Umbilical cord (tissue), 2 donors: ENCODE measurements around the gene MRPL32. TPM values are rescaled to one million over a fixed set of nuclear protein-coding genes. Genes with fewer than 3 reads are reported as not detected.
"Not testable (repeated sequence)": the region's sequence is repeated elsewhere in the genome, so short reads cannot be mapped to it uniquely, and the experiment has no call there.

ENCODE experiments used
- DNase-seq: peaks from one replicate; pipeline ENCODE4 v3.0.0-alpha.2; 2015; ENCODE audit warnings: low spot score
- total RNA-seq: library from RNA; depleted of rRNA; stranded (reverse); fragments of >200 nt; gene quantifications from one replicate; pipeline ENCODE4 v1.2.3, GENCODE V29; 2014; ENCODE audit warnings: low replicate concordance; ENCODE audit not compliant: insufficient read depth

The MRPL32 gene
- total RNA-seq: 33.9 TPM

DNA sequence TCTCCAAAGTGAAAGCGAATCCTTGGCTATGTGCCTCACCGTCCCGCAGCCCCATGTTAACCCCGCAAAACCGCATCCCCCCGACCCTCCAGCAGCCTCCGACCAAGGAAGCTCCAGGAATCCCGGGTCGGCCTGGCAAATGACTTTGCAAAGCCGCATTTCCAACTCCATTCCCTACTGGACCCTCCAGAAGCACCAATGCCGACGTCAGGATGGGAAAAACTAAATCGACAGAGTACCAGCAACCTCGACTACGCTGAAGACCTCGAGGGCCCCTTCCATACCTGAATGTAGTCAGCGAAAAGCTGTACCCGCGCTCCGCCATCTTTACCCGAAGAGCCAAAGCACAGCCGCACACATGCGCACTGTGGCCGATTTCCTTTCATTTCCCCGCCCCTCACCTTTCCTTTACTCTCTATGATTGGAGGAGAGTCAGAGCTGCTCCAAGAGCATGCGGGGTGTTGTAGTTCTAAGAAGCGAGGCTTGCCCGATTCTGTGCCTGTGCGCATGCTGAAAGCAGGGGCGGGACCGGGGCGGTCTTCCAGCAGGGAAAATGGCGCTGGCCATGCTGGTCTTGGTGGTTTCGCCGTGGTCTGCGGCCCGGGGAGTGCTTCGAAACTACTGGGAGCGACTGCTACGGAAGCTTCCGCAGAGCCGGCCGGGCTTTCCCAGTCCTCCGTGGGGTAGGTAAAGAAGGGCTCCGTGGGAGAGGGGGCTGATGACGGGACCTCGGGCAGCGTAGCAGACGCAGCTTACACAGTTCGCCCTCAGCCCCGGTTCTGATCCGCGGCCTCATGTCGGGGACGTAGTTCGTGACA is at the start of gene MRPL32, which contains the start of gene PSMA2:
MRPL32 (plus strand) TSS at position 543 of the 818 bp plus-strand sequence; CDS start at position 554, 11 bp downstream.
PSMA2 (minus strand) TSS at position 341 of the 818 bp plus-strand sequence; CDS start at position 325, 16 bp downstream.
- DNase-seq: peak; percentile 99

DNA sequence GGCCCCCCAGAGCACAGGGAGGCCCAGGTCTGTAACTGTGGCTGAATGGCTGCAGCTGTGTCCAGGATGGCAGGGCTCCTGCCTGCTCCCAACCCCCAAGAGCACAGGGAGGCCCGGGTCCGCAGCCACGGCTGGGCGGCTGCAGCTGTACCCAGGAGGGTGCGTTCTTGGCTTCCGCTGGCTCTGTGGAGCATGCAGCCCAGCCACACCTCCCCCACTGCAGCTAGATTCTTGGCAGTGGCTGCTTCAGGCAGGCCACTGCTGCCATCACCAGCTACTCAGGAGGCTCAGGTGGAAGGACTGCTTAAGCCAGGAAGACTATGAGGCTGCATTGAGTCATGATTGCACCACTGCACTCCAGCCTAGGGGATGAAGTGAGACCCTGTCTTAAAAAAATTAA is 48.2 kb upstream of the MRPL32 start:
- DNase-seq: no peak

DNA sequence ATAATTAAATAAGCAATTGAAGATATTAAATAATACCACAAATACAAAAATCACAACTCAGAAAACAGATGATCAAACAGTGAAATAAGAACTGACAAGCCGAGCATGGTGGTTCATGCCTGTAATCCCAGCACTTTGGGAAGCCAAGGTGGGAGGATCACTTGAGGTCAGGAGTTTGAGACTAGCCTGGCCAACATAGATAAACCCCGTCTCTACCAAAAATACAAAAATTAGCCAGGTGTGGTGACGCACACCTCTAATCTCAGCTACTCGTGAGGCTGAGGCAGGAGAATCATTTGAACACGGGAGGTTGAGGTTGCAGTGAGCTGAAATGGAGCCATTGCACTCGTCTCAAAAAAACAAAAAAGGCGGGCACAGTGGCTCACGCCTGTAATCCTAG is 47.0 kb upstream of the MRPL32 start:
- DNase-seq: not testable (repeated sequence)

DNA sequence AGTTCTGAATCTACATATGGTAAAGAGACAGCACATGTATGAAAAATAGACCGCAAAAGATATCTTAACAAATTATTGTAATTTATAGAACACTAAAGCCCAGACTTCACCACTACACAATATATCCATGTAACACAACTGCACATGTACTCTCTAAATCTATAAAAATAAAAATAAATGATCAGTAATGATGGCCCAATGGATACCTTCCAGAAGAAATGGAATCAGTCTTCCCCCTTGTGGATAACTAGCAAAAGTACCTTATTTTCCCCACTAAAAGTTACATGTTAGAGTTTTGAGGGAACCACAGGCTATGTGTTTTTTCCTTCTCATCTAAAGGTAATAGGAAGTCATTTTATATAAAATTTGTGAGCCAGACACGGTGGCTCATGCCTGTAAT is 46.0 kb upstream of the MRPL32 start:
- no peak for DNase-seq

DNA sequence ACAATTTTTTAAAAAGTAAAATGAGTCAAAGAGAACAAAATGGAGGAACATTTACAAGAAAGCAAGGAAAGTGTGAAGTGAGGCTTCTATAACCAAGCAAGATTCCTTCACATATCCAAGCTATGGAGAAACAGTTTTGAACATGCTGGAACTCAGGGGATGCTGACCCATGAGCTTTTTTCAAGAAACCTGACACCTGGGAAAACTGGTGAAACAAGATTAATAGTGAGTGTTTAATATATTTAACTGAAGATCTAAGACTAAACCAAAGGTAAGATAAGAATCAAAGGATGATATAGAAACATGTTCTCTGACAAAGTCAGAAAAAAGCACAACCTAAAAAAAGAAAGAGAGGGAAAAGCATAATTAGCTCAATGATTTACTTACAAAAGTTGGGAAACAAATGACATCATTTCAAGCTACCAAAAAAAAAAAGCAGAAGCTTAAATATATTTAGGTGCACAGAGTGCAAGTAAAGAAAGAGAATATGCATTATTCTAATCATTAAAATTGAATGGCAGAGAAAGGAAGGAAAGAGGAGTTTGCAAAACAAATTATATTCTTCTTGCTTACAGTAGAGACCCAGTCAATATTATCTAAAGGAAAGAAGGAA is 45.2 kb upstream of the MRPL32 start:
- DNase-seq: peak; percentile 62

DNA sequence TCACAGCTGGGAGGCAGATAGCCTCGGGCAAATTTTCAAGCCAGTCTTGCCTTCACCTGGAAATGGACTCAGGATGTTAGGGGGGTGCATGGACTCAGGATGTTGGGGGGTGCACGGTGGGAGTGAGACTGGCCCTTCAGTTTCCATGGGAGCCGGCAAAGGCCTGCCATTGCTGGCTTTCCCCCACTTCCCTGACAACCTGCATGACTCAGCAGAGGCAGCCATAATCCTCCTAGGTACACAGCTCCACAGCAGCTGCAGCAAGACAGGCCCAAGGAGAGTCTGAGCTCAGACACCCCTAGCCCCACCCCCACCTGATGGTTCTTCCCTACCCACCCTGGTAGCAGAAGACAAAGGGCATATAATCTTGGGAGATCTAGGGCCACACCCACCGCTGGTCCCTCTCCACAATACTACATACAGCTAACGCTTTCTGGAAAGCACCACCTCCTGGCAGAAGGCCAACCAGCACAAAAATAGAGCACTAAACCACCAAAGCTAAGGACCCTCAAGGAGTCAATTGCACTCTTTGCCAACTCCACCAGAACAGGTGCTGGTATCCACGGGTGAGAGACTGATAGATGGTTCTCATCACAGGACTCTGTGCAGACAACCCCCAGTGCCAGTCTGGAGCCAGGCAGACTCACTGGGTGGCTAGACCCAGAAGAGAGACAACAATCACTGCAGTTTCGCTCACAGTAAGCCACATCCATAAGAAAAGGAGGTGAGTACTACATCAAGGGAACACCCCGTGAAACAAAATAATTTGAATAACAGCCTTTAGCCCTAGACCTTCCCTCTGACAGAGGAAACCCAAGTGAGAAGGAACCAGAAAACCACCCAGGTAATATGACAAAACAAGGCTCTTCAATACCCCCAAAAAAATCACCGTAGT is 38.6 kb upstream of the MRPL32 start:
- no peak for DNase-seq

DNA sequence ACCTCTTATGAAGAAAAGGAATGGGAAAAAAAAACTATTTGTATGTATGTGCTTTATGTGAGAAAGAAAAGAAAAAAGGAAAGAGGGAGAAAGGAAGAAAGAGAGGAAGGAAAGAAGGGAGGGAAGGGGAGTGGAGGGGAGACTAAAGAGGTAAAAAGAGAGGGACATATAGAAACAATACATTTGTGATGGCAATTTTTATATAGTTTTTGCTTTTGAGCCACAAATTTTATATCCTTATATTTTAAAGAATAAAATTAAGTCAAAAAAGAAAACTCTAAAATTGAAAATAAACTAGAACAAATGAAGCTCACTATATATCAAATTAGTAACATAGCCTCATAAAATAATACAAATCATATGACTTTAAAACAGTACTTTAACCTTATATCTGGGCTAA is 31.3 kb upstream of the MRPL32 start:
- no peak for DNase-seq

DNA sequence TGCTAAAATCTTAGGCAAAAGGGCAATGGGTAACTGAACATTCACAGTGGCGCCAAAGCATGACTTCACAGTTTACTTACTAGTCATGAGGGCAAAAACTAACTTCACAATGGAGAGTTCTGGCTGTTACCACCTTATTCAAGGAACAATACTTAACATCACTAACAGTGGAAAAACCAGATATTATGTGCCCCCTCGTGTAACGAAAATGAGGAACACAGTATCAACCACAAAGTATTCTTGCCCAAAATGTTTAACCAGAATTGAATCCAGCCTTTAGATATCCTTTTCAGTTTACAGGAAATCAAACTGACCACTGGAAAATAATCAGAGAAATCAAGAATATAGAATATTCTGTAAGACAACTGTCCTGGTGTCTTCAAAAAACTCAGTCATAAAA is 29.8 kb upstream of the MRPL32 start:
- no peak for DNase-seq

DNA sequence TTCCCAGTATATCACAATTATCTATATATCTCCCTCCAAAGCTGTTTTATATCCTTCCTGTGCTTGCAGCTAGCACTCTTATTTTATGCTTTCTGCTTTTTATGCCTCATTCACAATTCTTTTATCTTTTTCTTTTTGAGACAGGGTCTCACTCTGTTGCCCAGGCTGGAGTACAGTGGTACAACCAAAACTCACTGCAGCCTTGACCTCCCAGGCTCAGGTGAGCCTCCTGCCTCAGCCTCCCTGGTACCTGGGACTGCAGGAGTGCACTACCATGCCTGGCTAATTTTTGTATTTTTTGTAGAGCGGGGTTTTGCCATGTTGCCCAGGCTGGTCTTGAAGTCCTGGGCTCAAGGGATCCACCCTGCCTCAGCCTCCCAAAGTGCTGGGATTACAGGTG is 26.0 kb upstream of the MRPL32 start:
- DNase-seq: no peak

DNA sequence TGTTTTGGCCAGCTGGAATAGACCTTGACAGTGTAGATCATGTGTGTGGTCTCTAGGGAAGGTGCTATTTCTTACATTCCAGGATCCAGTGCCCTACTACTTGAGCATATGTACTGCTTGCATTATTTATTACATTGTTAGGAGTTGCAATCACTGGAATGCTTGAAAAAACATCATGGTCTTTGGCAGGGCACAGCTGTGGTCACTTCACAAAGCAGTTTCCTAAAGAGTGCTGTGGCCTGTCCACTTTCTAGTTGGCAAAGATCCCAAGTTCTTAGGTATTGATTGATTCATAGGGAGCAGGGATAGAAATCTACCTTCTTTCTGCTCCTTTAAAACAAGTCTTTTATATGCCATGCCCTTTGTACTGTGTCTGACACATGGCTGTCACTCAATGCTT is 24.9 kb upstream of the MRPL32 start:
- no peak for DNase-seq

DNA sequence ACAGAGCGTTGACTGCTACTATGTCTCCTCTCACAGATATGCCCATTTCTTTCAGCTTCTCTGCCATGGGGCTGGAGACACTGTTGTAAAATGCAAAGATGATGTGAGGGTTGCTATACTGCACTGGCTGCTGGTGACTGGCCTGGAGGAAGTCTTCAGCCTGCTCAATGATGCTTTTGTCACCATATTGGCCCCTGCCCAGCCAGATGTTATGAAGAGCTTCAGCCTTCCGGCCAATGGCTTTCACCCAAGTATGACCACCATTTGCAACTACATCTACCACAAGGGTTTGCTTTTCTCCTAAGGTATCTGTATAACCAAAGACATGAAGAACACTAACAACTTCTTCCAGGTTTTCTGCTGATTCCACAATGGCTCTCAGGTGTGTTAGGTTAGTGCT is 21.9 kb upstream of the MRPL32 start:
- DNase-seq: no peak

DNA sequence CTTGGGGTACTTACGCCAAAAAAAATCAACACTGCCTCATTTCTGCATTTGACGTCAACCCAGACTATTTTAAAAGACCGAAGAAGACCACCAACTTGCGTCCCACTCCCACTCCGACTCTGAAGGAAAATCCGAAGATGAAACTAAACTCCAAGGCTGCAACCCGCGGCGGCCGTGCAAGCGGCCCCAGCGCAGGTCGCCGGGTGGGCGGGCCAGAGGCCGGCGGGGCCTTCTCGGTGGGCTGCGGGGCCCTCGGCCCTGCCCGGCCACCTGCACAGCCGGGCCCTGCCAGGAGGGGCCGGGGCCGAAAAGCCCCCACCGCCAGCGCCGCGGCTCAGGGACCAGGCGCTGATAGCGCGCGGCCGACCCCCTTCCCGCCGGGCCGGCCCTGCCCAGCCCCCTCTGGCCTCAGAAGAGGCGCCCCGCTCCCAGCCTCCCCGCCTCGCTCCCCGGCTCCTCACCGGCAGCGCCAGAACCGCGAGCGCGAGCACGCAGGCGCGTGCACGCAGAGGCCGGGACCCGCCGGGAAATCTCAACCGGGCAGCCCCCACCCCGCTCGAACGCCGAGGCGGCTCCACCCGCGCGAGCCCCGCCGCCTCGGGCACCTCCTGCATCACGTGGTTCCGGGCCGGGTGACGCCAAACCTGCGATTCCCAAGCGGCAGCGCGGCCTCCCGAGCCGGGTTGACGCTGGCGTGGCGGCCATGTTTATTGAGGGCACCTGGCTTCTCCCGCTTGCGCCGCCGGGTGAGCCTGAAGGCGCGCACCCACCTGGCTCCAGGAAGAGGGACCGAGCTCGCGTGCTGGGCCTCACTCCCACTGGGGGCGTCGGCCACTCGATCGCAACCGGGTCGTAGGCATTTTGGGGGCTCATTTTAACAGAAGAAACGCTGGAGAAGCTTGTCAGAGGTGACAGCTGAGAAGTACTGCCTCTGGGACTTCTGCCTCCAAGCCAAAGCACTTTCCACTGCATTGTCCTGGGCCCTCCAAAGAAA is 20.4 kb upstream of the MRPL32 start, which contains the start of gene C7orf25:
C7orf25 (minus strand) TSS at position 617 of the 994 bp plus-strand sequence. CDS start 1,170 bp downstream, outside the sequence.
- peak; percentile 97 for DNase-seq

DNA sequence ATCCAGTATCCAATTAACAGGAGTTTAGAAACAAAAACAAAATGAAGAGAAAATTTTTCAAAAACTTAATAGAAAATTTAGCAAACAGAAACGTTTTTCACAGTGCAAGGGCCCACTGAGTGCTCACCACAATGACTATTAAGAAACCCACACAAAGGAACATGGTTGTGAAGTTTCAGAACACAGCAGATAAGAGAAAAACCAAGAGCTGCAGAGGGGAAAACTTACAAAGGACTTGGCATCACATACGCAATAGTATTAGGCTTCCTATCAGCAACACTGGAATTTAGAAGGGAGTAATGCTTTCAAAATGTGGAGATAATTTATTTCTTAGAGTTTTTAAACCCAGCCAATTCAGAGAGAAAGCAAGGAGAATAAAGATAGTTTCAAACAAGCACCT is 18.6 kb upstream of the MRPL32 start:
- DNase-seq: peak; percentile 83

DNA sequence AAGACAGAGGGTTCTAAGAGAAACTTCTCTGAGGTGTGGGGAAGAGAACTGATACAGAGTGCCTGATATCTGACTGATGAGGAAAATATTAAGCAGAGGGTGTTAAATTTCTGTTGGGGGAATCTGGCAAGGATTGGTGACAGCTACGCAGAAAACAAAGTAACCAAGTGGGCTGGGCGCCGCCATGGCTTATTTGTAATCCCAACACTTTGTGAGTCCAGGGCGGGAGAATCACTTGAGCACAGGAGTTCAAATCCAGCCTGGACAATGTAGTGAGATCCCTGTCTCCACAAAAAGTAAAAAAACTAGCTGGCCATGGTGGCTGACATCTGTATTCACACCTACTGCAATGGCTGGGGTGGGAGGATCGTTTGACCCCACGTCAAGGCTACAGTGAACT is 18.2 kb upstream of the MRPL32 start:
- no peak for DNase-seq

DNA sequence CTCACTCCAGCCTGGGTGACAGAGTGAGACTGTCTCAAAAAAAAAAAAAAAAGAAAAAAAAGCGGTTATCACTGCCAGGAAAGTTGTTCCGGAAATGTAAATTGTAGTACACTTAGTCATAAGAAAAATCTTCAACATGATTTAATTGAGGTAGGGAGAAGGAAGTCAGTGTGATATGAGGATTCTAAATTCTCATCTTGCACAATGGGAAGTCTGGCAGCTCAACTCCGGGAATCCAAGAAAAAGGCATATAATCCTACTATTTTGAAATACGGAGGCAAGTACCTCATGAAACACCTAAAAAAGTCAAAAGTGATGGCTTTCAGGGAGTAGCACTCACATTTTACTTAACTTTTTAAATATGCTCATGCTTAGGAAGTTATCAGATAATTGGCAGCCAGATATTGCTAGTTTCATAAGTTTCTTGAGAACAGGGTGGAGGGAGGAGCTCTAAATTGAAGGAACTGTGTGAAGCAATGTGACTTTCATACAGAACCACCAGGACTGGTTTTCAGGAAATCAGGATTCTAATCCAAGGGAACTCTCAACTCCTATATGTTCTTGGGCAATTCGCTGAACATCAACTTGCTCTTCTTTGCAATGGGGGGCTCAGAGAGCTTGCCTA is 17.6 kb upstream of the MRPL32 start:
- peak; percentile 73 for DNase-seq

DNA sequence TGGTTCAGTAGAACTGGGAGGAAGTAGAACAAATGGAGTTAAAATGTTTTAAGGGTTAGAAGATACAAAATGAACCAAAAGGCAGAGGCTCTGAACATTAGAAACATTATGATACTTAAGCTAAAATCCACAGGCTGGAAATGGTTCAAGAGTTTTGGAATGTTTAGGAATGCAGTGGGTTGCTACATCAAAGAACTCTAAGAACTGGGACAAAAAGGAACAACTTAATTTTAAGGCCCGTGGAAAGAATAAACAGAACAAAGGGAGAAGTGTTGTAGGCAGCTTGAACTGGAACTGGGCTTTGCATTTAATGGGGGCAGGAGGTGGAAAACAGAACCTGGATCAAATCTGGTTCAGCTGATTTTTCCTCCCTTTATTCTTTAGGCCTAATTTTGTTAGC is 16.8 kb upstream of the MRPL32 start:
- DNase-seq: peak; percentile 84

DNA sequence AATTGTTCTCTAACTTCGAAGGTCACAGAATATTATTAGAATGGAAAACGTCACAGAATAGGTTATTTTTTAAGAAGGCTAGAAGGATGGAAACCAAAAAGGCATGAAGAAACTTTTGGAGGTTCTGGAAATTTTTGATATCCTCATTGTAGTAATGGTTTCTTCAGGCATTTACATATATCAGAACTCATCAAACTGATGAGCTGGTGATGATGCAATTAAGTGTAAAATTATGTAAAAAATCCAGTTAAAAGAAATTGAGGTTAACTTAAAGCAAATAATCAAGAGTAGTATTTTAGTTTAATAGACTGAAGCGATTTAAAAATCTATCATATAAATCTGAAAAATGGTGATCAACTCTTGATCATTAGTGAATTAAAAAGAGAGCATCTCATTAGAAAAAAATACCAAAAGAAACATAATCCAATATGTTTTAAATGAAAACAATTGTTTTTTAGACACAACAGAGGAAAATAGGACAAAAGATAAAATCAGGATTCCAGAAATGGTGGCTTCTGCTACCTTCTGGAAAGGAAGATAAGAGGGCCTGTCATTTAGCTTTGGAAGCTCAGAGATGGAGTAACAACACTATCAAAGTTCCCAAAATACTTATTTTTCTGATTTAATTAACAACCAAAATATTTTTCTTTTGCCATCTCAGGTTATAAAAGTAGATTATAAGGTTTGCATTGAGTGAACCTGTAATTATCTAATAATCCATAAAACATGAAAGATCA is 10.0 kb upstream of the MRPL32 start:
- no peak for DNase-seq

DNA sequence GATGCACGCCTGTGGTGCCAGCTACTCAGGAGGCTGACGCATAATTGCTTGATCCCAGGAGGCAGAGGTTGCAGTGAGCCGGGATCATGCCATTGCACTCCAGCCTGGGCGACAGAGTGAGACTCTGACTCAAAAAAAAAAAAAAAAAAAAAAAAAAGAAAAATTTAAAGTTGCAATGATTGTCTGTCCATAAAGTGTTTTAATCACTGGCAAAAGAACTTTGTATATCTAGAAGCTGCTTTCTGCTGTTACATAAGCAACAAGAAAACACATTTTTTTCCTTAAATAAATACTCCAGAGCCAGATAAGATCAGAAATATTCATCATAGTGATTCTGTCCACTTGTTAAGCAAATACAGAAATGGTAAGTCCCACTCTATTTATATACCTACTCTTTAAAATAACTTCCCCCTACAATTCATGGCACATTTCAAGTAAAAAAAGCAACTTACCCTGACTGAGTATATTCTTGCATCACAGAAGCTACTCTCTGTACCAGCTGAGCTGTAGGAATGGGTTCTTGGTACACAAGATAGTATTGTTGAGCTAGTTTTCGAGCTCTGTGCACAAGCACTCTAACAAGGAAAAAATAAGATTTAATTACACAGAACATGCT is 7.8 kb upstream of the MRPL32 start:
- no peak for DNase-seq

DNA sequence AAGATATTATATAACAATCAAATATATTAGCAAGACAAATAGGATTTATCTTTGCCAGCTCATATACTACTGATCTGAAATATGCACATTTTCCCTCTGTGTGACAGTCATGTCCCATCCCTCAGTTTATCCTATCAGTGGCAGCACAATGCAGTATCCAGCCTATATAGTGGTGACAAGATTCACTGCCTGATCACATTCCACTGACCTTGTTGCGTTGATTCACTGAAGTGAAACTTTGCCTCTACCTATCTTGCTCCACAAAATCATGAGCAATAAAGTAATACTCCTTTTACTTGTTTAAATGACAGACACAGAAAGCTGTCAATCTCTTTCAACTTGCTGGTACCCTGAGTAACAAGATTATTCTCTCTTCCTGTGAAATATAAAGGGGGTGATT is 6.5 kb upstream of the MRPL32 start:
- DNase-seq: no peak
